Left colon (tissue), 2 donors: ENCODE results near the gene GZF1. TPM values are rescaled to one million over a fixed set of nuclear protein-coding genes. Genes with fewer than 3 reads are reported as not detected.

Experiments used
- ATAC-seq: fragments of 200-7000 bp; cut with Tn5 transposase; one replicate; pipeline ENCODE4 v1.9.1; 2020; ENCODE audit warnings: mild to moderate bottlenecking, moderate library complexity
- DNase-seq, 2 donors: peaks; one replicate each; pipeline ENCODE4 v3.0.0-alpha.2; 2020
- intact Hi-C, 2 donors: fragments of 100-400 bp; cut with DNase I in 1 of 2; cut with micrococcal nuclease in 1 of 2; formaldehyde crosslinking; loops; one replicate each; pipeline versions ENCODE4 v1.11.2 to v1.14.0; 2022; cut with DNase I, micrococcal nuclease
- total RNA-seq, 2 donors: library from RNA; stranded (reverse); fragmentation: NEBNext Ultra II Directional; extraction: Animal tissue kit (Norgen Biotek cat#: 25700); gene quantifications; one replicate each; pipeline ENCODE4 v1.2.1, GENCODE V29; 2021
- donor health status: DM: no; HTN: no; CAD: no.
- donor health status: DM: yes; HTN: yes; CAD: no.

Gene GZF1
- total RNA-seq, 2 donors from 2014 or later = 8.3 to 10.2 TPM

- no peak for ATAC-seq
- intact Hi-C loops = no loop called here
- no peak for DNase-seq
Observed at GRCh38 chr20:23391707-23392310, 29.8 kb downstream of the GZF1 start.

- ATAC-seq = no peak
- intact Hi-C loops = no loop called here
- DNase-seq = no peak
Observed at GRCh38 chr20:23393996-23394775, 32.2 kb downstream of the GZF1 start.

- DNase-seq = no peak
- no peak for ATAC-seq
- intact Hi-C loops = no loop called here
Observed at GRCh38 chr20:23396950-23397627, 35.1 kb downstream of the GZF1 start.

GRCh38 chr20:23397961-23398360 is 36.0 kb downstream of the GZF1 start:
- intact Hi-C loops = no loop called here
- no peak for ATAC-seq
- no peak for DNase-seq

- DNase-seq (no peak), ATAC-seq (no peak)
- intact Hi-C loops = no loop called here
Observed at GRCh38 chr20:23399568-23400241, 37.7 kb downstream of the GZF1 start.

GRCh38 chr20:23401051-23401450 is 39.1 kb downstream of the GZF1 start:
- ATAC-seq (no peak), DNase-seq (no peak)
- intact Hi-C loops = no loop called here

GRCh38 chr20:23403751-23404150 is 41.8 kb downstream of the GZF1 start:
- intact Hi-C loops = no loop called here
- ATAC-seq = no peak
- no peak for DNase-seq

- intact Hi-C loops = no loop called here
- DNase-seq = no peak
- ATAC-seq = peak; percentile 58
Observed at GRCh38 chr20:23404196-23404595, 42.2 kb downstream of the GZF1 start.

- DNase-seq (no peak), ATAC-seq (no peak)
- intact Hi-C loops = no loop called here
Observed at GRCh38 chr20:23406880-23407279, 44.9 kb downstream of the GZF1 start.

GRCh38 chr20:23407781-23408464 is 45.9 kb downstream of the GZF1 start:
- DNase-seq (no peak), ATAC-seq (no peak)
- intact Hi-C loops = no loop called here

- DNase-seq (no peak), ATAC-seq (no peak)
- intact Hi-C loops = no loop called here
Observed at GRCh38 chr20:23408957-23409356, 47.0 kb downstream of the GZF1 start.

- no peak for ATAC-seq
- intact Hi-C loops = no loop called here
- no peak for DNase-seq
Observed at GRCh38 chr20:23409800-23410199, 47.8 kb downstream of the GZF1 start.

GRCh38 chr20:23410916-23411695 is 49.1 kb downstream of the GZF1 start:
- ATAC-seq (no peak), DNase-seq (no peak)
- intact Hi-C loops = no loop called here

GRCh38 chr20:23412026-23412425 is 50.0 kb downstream of the GZF1 start:
- intact Hi-C loops = no loop called here
- DNase-seq (no peak), ATAC-seq (peak; percentile 37)

- ATAC-seq (no peak), DNase-seq (no peak)
- intact Hi-C loops = no loop called here
Observed at GRCh38 chr20:23413862-23414422, 52.0 kb downstream of the GZF1 start.

- intact Hi-C loops = no loop called here
- DNase-seq (no peak), ATAC-seq (no peak)
Observed at GRCh38 chr20:23414526-23415188, 52.7 kb downstream of the GZF1 start.

- DNase-seq (no peak), ATAC-seq (no peak)
- intact Hi-C loops = no loop called here
Observed at GRCh38 chr20:23415555-23415954, 53.6 kb downstream of the GZF1 start.
